Measurements from ENCODE around the gene RPS25.
"Not testable (repeated sequence)": the region's sequence is repeated elsewhere in the genome, so short reads cannot be mapped to it uniquely, and the experiment has no call there.

RPS25 gene

GRCh38 chr11:119038884-119039283, 20.7 kb upstream of the RPS25 start:
- no peak for DNase-seq

DNA sequence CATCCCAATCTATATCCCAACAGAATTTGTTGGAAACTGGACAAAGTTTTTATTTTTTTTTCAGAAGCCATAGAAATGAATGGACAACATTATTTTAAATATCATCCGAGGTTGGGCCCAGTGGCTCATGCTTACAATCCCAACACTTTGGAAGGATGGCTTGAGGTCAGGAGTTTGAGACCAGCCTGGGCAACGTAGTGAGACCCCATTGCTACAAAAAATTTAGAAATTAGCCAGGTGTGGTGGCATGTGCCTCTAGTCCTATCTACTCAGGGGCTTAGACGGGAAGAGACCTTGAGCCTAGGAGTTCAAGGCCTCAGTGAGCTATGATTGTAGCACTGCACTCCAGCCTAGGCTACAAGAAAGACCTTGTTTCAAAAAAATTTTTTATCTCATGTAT, 16.7 kb upstream of the RPS25 start:
- DNase-seq: no peak

DNA sequence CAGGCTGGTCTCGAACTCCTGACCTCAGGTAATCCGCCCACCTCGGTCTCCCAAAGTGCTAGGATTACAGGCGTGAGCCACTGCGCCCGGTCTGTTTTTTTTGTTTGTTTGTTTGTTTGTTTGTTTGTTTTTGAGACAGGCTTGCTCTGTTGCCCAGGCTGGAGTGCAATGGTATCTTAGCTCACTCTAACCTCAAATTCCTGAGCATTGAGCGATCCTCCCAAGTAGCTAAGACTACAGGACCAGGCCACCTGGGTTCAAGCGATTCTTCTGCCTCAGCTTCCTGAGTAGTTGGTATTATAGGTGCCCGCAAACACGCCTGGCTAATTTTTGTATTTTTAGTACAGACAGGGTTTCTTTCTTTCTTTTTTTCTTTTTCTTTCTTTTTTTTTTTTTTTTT, 15.3 kb upstream of the RPS25 start:
- not testable (repeated sequence) for DNase-seq

DNA sequence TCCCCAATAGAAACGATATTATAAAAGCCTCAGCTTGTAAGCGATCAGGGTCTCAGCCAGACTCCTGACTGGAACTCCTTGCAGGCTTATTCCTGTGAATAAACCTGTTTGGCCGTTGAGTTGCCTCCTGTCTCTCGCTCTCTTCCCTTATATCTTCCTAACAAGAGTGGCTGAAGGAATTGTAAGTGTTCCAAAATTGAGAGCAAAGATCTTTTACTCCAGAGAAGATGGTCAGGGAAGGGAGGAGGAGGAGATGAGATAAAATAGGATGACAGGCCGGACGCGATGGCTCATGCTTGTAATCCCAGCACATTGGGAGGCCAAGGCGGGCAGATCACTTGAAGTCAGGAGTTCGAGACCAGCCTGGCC, 13.8 kb upstream of the RPS25 start:
- DNase-seq: no peak

DNA sequence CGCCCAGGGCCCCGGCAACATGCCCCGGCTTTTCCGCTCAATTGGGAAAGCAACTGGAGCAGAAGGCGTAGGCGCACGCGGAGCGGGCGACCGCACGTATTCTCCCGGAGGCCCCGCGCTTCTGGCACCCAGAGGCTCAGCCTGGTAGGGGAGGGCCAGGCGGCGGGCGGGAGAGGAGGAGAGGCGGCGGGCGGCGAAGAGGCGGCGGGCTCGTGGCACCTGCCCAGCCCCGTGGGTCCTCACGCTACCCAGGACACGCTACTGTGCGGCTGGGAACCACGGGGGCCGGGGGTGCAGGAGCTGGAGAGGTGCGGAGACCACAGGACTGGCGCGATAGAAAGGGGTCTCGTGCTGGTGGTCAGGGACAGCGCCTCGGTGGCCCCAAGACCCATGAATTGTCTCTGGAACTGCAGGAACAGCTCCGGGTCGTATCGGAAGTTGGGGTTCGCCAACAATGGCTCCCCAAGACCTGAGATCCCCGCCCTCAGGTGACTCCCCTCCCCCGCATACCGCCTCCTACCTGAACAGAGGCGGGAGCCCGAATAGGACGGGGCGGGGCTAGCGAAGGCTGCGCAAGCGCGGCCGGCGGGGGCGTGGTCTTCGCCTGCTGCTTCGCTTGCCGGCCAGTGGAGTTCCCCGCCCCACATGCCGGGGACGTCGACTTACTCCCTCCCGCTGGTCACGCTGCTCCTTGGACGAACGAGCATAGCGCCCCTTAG, 12.3 kb upstream of the RPS25 start, which contains the start of gene SLC37A4:
SLC37A4 (minus strand) TSS at position 549 of the 719 bp plus-strand sequence.
- DNase-seq: peak; percentile 99

- no peak for DNase-seq
Measured at GRCh38 chr11:119030029-119030328, 11.8 kb upstream of the RPS25 start.

GRCh38 chr11:119029340-119030028, 11.3 kb upstream of the RPS25 start:
- DNase-seq: peak; percentile 65

GRCh38 chr11:119029069-119029339, 10.9 kb upstream of the RPS25 start:
- DNase-seq: no peak

DNA sequence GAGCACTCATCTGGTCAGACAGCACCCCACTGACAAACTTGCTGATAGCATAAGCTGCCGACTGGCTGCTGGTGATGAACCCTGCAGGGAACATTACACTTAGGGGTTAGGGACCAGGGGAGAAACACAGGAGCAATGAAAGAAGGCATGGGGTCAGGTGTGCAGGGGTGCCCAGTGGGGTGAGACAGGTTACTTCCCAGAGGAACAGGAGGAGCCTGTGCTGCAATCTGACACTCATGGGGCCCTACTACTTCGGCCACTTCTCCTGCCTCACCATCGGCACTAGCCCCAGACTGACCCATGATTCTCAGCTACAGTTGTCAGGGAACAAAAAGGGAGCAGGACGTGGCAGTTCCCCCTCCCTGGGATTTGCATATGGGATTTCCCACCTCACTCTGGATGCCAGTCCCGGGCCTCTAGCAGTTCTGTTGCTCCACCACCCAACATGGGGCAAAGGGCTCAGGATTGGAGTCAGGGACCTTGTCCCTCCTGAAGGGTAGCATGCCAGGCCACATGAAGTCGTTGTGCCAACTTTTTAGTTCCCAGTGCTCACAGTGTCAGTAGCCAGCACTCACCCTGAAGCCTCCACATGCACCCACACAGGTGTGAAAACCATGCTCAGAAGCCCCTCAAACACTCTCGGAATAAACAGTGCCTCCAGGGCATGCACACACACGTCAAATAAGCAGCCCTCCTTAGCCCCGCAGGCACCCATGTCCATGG, 10.4 kb upstream of the RPS25 start:
- no peak for DNase-seq

DNA sequence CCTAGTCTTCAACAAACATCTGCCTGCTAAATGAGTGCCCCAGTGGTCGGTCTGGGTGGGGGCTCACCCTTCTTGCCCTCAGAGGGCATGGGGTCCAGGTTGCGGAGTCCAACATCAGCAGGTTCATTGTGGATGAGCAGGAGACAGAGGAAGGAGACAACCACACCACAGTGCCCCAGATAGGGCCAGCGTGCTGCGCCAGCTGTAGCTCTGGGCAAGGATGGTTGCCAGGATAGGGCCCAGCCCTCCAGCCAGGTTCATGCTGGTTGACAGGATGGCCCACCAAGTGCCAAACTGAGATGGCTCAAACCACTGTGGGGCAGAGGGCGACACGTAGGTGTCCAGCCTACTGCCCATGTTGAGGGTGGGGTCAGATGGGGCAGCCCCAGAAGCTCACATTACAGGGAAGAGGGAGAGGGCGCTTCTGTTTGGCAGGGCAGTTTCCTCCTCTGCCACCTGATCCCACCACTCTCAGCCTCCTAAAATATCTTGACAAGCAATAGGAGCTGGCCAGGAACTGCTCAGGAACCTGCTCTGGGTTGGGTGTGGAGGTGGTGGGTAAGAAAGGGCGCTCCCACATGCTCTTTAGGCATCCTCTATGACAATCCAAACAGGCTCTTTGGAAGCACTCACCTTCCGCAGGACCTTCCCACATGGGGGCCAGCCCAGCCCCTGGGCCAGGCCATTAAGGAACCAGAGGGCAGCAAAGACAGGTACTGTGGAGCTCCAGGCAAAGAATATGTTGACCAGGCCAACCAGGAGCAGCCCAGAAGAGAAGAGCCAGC, 9.6 kb upstream of the RPS25 start:
- DNase-seq: no peak

DNA sequence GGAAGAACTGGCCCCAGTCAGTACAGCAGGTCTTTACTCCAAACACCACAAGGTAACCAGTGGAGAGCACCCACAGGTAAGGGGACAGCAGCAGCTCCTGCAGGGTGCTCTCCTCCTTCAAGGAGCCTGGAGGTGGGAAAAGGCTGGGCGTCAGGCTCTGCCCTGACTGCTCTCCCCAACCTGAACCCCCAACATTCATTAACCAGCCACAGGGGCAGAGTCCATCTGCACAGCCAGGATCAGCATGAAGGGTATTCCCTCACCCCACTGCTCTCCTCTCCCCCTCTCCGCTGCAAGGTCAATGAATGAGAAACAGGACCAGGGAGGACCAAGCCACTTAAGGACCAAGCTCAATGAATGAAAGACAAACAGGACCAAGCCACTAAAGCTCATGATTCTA, 8.8 kb upstream of the RPS25 start:
- no peak for DNase-seq

- DNase-seq: no peak
Measured at GRCh38 chr11:119025978-119026766, 8.0 kb upstream of the RPS25 start.

- no peak for DNase-seq
Measured at GRCh38 chr11:119025541-119025940, 7.4 kb upstream of the RPS25 start.

GRCh38 chr11:119025099-119025473, 6.9 kb upstream of the RPS25 start:
- DNase-seq: no peak

GRCh38 chr11:119024430-119025098, 6.4 kb upstream of the RPS25 start:
- no peak for DNase-seq

- DNase-seq: no peak
Measured at GRCh38 chr11:119023741-119024140, 5.6 kb upstream of the RPS25 start.

GRCh38 chr11:119021631-119022030, 3.5 kb upstream of the RPS25 start:
- no peak for DNase-seq

DNA sequence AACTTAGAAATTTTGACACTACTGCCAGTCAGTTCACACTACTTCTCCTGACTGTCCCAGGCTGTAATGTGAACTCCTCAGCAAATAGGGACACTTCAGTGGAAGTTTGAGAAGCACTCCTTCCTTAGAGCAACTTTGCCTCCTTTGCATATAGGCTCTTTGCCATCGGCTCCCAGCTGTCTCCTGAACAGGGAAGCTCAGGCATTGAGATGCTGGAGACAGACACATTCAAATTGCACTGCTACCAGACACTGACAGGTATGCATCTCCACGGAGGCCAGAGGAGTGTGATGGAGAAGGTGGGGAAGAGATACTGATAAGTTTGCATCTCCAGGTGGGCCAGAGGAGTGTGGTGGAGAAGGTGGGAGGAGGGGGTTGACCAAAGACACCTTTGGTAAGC, 1.9 kb upstream of the RPS25 start:
- DNase-seq: no peak

DNA sequence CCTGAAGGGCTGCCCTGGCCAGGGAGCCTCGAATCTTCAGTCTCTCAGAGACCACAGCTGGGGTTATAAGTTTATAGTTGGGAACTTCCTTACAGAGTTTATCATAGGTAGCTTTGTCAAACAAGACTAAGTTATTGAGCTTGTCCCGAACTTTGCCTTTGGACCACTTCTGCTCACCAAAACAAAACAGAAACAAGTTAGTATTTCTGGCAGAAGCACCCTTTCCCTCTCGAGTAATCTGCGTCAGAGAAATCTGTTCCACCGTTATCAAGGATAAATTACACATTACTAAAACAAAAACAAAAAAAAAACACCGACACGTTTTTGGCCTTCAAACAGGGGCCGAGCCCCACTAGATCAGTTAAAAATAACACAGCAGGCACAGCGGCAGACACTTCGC, 766 bp downstream of the RPS25 start:
- DNase-seq: not testable (repeated sequence)

- DNase-seq: no peak
Measured at GRCh38 chr11:119016216-119017009, 1.7 kb downstream of the RPS25 start.

DNA sequence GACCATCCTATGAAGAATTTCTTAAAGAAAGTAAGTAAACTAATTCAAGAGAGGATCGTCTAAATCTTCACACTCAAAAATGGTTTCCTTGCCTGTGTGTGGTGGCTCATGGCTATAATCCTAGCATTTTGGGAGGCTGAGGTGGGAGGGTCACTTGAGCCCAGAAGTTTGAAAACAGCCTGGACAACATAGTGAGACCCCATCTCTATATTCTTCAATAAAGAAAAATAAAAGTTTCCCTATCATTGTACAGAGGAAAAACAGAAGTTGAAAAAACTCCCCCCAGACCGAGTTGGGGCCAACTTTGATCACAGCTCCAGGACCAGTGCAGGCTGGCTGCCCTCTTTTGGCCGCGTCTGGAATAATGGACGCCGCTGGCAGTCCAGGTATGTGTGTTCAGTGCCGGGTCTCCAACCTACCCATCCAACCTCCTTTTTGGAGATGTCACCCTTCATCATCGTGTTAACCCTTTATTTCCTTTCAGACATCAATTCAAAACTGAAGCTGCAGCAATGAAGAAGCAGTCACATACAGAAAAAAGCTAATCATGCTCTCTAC, 3.0 kb downstream of the RPS25 start:
- peak; percentile 27 for DNase-seq

Measured in stimulated activated CD4-positive, alpha-beta T cell treated with anti-CD3 and anti-CD28 coated beads, Interleukin-15, amount 100 ng/mL, for 24 hours (primary cell).